GM12801 (cell line): ENCODE data around the gene VCL.

ENCODE experiments used
- TF ChIP-seq, protein P1 (sequence below): IDR thresholded peaks from one replicate; pipeline ENCODE4 v1.5.1; 2011; ENCODE audit warnings: control low read depth; ENCODE audit not compliant: insufficient read length; ENCODE audit errors: extremely low read depth

Gene VCL

DNA sequence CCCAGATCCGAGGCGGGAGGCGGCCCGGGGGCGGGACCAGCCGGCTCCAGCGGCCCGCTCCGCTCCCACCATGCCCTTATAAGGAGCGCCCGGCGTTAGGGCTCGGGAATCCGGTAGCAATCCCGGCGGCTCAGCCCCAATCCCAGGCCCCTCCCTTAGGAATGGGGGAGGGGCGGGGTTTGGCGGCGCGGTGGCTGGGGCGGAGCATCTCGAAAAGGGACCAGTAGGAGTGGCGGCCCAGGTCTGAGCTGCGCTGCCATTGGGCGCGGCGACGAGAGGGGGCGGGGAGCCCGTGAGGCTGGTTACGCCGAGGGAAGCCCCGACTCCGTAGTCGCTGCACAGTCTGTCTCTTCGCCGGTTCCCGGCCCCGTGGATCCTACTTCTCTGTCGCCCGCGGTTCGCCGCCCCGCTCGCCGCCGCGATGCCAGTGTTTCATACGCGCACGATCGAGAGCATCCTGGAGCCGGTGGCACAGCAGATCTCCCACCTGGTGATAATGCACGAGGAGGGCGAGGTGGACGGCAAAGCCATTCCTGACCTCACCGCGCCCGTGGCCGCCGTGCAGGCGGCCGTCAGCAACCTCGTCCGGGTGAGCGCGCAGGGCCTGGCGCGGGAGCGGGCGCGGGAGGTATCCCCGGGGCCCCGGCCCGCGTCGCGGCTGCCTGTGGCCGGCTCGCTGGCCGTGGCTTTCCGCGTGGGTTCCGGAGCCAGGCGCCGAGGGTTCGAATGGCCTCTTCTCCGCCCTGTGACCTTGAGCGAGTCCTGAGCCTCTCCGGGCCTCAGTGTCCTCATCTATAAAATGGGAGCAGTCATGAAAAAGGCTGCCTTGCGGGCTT is at the start of gene VCL:
Gene VCL (plus strand): TSS at position 330 of the 836 bp plus-strand sequence. CDS start 92 bp downstream, at position 422.
- TF ChIP-seq, protein P1, sequence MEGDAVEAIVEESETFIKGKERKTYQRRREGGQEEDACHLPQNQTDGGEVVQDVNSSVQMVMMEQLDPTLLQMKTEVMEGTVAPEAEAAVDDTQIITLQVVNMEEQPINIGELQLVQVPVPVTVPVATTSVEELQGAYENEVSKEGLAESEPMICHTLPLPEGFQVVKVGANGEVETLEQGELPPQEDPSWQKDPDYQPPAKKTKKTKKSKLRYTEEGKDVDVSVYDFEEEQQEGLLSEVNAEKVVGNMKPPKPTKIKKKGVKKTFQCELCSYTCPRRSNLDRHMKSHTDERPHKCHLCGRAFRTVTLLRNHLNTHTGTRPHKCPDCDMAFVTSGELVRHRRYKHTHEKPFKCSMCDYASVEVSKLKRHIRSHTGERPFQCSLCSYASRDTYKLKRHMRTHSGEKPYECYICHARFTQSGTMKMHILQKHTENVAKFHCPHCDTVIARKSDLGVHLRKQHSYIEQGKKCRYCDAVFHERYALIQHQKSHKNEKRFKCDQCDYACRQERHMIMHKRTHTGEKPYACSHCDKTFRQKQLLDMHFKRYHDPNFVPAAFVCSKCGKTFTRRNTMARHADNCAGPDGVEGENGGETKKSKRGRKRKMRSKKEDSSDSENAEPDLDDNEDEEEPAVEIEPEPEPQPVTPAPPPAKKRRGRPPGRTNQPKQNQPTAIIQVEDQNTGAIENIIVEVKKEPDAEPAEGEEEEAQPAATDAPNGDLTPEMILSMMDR, result no peak

GRCh38 chr10:73948947-73949633 is 48.8 kb upstream of the VCL start:
- TF ChIP-seq, protein P1, result no peak

GRCh38 chr10:73950155-73950948 is 47.6 kb upstream of the VCL start:
- TF ChIP-seq, protein P1, result no peak

DNA sequence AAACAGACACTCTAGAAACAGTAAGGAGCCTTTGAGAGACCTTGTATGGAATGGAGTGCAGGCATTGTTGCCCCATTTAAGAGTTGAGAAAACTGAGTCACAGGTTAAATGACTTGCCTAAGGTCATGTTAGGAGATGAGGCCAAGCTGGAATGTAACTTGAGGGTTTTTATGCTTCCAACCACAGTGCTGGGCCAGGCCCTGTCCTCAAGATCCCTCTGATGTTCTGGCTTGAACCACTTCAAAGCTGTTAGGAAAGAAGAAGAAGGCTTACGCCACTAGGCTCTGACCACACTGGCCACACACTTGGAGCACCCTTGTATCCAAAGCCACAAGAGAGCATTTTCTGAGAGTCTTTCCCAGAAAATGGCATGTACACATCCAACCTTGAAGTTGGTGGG is 44.3 kb upstream of the VCL start:
- TF ChIP-seq, protein P1, result no peak

DNA sequence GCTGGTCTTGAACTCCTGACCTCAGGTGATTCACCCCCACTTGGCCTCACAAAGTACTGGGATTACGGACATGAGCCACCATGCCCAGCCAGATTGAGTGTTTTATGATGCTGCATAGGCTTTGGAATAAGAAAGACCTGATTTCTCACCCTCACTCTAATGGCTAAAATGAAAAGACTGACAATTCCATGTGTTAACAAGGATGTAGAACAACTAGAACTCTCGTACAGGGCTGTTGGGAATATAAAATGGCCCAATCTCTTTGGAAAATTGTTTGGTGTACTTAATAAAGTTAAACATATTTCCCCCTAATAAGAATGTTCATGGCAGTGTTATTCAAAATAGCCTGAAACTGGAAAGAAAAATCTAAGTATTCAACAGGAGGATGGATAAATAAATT is 43.2 kb upstream of the VCL start:
- TF ChIP-seq, protein P1, result no peak

DNA sequence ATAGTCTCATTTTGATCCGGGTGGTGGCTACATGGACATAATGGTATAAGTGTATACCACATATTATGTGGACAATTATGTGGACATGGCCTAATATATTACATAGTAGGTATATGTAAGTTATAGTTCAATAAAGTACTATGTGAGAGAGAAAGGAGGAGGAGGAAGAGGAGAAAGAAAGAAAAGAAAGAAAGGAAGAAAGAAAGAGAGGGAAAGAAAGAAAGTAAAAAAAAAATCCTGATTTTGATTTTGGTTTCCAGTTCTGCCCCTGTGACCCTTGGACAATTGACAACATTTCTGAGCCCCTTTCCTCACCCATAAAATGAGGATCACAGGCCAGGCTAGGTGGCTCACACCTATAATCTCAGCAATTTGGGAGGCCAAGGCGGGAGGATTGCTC is 42.2 kb upstream of the VCL start:
- TF ChIP-seq, protein P1, result no peak
